Suprapubic skin (tissue), 3 donors: Measurements from ENCODE around the gene SPTBN1.

ENCODE experiments used
- POLR2A ChIP-seq, 2 donors: fragments of 450-650 bp; IDR thresholded peaks; one replicate each; pipeline ENCODE4 v1.6.1; 2017; ENCODE audit warnings: antibody characterized with exemption in 2 of 2, mild to moderate bottlenecking in 2 of 2, moderate library complexity in 2 of 2
- TF ChIP-seq, protein P1 (sequence below), 2 donors: fragments of 200-600 bp in 1 of 2; fragments of 450-650 bp in 1 of 2; sonication (generic) in 1 of 2; IDR thresholded peaks; one replicate each; pipeline ENCODE4 v1.5.1; 2016 to 2019; ENCODE audit warnings: antibody characterized with exemption in 2 of 2, mild to moderate bottlenecking in 1 of 2, moderate library complexity in 1 of 2

DNA sequence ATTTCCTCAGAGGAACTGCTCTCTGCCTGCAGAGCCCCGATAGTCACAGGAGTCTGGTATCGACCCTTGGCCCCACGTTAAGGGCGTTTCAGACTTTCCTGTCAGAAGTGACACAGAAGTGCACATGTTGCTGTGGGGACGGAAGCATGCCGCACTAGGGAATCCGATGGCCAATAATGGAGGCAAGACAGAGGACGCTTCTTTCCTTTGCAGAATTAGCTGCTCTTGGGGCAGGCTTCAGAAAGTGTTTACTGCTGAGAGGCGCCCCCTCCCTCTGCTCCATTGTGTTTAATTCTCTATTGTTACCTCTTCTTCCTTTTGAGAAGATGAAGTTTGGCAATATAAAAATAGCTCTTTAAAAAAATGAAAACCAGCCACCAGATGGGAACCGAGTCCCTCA, 148.7 kb downstream of the SPTBN1 start:
- TF ChIP-seq, protein P1, sequence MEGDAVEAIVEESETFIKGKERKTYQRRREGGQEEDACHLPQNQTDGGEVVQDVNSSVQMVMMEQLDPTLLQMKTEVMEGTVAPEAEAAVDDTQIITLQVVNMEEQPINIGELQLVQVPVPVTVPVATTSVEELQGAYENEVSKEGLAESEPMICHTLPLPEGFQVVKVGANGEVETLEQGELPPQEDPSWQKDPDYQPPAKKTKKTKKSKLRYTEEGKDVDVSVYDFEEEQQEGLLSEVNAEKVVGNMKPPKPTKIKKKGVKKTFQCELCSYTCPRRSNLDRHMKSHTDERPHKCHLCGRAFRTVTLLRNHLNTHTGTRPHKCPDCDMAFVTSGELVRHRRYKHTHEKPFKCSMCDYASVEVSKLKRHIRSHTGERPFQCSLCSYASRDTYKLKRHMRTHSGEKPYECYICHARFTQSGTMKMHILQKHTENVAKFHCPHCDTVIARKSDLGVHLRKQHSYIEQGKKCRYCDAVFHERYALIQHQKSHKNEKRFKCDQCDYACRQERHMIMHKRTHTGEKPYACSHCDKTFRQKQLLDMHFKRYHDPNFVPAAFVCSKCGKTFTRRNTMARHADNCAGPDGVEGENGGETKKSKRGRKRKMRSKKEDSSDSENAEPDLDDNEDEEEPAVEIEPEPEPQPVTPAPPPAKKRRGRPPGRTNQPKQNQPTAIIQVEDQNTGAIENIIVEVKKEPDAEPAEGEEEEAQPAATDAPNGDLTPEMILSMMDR (IDR thresholded peaks at IDR 0.05), result no peak
- TF ChIP-seq POLR2A (IDR thresholded peaks at IDR 0.05), result no peak
